ENCODE results near the gene FBXO31.

- TF ChIP-seq EZH2 (IDR thresholded peaks at IDR 0.05; ENCODE audit: low read depth), result no peak
- TF ChIP-seq CTCF (conservative IDR thresholded peaks at IDR 0.05), result no peak
Measured at GRCh38 chr16:87425941-87426340, 42.4 kb upstream of the FBXO31 start.

Measured in PC-9 (cell line).